ENCODE data around the gene FRG2.
"Not testable (repeated sequence)": the region's sequence is repeated elsewhere in the genome, so short reads cannot be mapped to it uniquely, and the experiment has no call there.

DNA sequence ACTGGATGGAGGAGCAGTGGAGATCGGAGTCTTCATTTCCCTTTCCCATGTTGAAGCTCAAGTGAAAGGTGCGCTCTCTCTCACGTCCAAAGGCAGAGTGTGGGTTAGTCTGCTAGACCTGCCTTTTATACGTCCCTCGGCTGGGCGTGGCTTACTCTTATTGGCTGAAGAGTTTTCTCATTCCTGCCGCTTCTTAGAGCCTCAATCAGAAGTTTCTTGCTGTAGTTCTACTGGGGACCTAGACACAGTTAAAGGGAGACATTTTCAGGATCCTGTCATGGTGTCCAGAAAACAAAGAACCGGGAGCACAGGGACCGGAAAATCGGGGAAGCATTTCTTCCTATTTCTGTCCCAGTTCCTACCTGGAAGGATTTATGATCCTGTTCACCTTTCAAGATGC lies at the start of gene FRG2:
- TF ChIP-seq, protein P1, sequence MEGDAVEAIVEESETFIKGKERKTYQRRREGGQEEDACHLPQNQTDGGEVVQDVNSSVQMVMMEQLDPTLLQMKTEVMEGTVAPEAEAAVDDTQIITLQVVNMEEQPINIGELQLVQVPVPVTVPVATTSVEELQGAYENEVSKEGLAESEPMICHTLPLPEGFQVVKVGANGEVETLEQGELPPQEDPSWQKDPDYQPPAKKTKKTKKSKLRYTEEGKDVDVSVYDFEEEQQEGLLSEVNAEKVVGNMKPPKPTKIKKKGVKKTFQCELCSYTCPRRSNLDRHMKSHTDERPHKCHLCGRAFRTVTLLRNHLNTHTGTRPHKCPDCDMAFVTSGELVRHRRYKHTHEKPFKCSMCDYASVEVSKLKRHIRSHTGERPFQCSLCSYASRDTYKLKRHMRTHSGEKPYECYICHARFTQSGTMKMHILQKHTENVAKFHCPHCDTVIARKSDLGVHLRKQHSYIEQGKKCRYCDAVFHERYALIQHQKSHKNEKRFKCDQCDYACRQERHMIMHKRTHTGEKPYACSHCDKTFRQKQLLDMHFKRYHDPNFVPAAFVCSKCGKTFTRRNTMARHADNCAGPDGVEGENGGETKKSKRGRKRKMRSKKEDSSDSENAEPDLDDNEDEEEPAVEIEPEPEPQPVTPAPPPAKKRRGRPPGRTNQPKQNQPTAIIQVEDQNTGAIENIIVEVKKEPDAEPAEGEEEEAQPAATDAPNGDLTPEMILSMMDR (optimal IDR thresholded peaks at IDR 0.05 in 1 of 3, IDR thresholded peaks at IDR 0.05 in 1 of 3, conservative IDR thresholded peaks at IDR 0.05 in 1 of 3; ENCODE audit: extremely low read depth in 1 of 3, insufficient read depth in 2 of 3, low read length in 3 of 3) = not testable (repeated sequence)
- TF ChIP-seq EZH2 (IDR thresholded peaks at IDR 0.05; ENCODE audit: low read length) = not testable (repeated sequence)
